ENCODE results near the gene SGO2.
"Not testable (repeated sequence)": the region's sequence is repeated elsewhere in the genome, so short reads cannot be mapped to it uniquely, and the experiment has no call there.

SGO2 gene

GRCh38 chr2:200624026-200624425 is 98.0 kb downstream of the SGO2 start:
- no peak for DNase-seq (ENCODE audit: low spot score)

GRCh38 chr2:200624658-200625057 is 98.7 kb downstream of the SGO2 start:
- DNase-seq (ENCODE audit: low spot score) = no peak

- DNase-seq (ENCODE audit: low spot score) = no peak
Observed at GRCh38 chr2:200625282-200625681, 99.3 kb downstream of the SGO2 start.

- DNase-seq (ENCODE audit: low spot score) = no peak
Observed at GRCh38 chr2:200625958-200626363, 100.0 kb downstream of the SGO2 start.

GRCh38 chr2:200627110-200627770 is 101.2 kb downstream of the SGO2 start:
- no peak for DNase-seq (ENCODE audit: low spot score)

GRCh38 chr2:200628461-200628860 is 102.5 kb downstream of the SGO2 start:
- not testable (repeated sequence) for DNase-seq (ENCODE audit: low spot score)

GRCh38 chr2:200631287-200631686 is 105.3 kb downstream of the SGO2 start:
- DNase-seq (ENCODE audit: low spot score) = no peak

All from LoVo (cell line).